GM23338 (cell line): ENCODE data around the gene RNF145. TPM values are rescaled to one million over a fixed set of nuclear protein-coding genes. Genes with fewer than 3 reads are reported as not detected.

Experiments
- ATAC-seq: fragments of 200-7000 bp; cut with Tn5 transposase; 3 replicates; pipeline ENCODE4 v1.9.1; 2020
- DNase-seq: peaks from one replicate; pipeline ENCODE4 v3.0.0-alpha.2; 2015; ENCODE audit warnings: low spot score
- H2AFZ ChIP-seq: fragments of 200-600 bp; sonication (generic); 2 replicates; pipeline ENCODE4 v1.8.0; 2016; ENCODE audit warnings: antibody characterized with exemption, mild to moderate bottlenecking, moderate library complexity
- H3F3A ChIP-seq: fragments of 200-600 bp; sonication (generic); replicated peaks from 2 replicates; pipeline ENCODE4 v1.8.0; 2017; ENCODE audit warnings: antibody characterized with exemption, mixed run types, low read depth
- H3K27ac ChIP-seq: fragments of 200-600 bp; sonication (generic); 2 replicates; pipeline ENCODE4 v1.6.1; 2016; ENCODE audit warnings: low read depth
- H3K27me3 ChIP-seq: fragments of 200-600 bp; sonication (generic); 2 replicates; pipeline ENCODE4 v1.8.0; 2016; ENCODE audit warnings: mild to moderate bottlenecking, mixed run types, moderate library complexity; ENCODE audit not compliant: insufficient read depth
- H3K36me3 ChIP-seq: fragments of 200-600 bp; sonication (generic); 2 replicates; pipeline ENCODE4 v1.8.0; 2016; ENCODE audit warnings: mild to moderate bottlenecking; ENCODE audit not compliant: insufficient read depth
- H3K4me1 ChIP-seq: fragments of 200-600 bp; sonication (generic); 2 replicates; pipeline ENCODE4 v1.8.0; 2016; ENCODE audit warnings: mild to moderate bottlenecking, moderate library complexity; ENCODE audit not compliant: insufficient read depth
- H3K4me2 ChIP-seq: fragments of 200-600 bp; sonication (generic); 2 replicates; pipeline ENCODE4 v1.7.1; 2017; ENCODE audit warnings: mixed run types
- H3K4me3 ChIP-seq: fragments of 200-600 bp; sonication (generic); 2 replicates; pipeline ENCODE4 v1.6.1; 2016; ENCODE audit warnings: mixed run types
- H3K79me2 ChIP-seq: fragments of 200-600 bp; sonication (generic); replicated peaks from 2 replicates; pipeline ENCODE4 v1.8.0; 2017; ENCODE audit warnings: mild to moderate bottlenecking; ENCODE audit not compliant: insufficient read depth
- H3K9me2 ChIP-seq: fragments of 200-600 bp; sonication (generic); 2 replicates; pipeline ENCODE4 v1.8.0; 2017; ENCODE audit not compliant: insufficient read depth
- H4K20me1 ChIP-seq: fragments of 200-600 bp; sonication (generic); replicated peaks from 2 replicates; pipeline ENCODE4 v1.8.0; 2017; ENCODE audit warnings: mild to moderate bottlenecking; ENCODE audit not compliant: insufficient read depth
- H3K27ac Mint-ChIP-seq: 2 replicates; pipeline ENCODE4 v1.8.0; 2020; ENCODE audit warnings: inconsistent platforms, mild to moderate bottlenecking, moderate library complexity, mixed read lengths
- H3K27me3 Mint-ChIP-seq: 3 replicates; pipeline ENCODE4 v1.8.0; 2022; ENCODE audit warnings: low read depth, mild to moderate bottlenecking, moderate library complexity, mixed read lengths, inconsistent platforms; ENCODE audit not compliant: insufficient read depth, poor library complexity
- H3K36me3 Mint-ChIP-seq: 3 replicates; pipeline ENCODE4 v1.8.0; 2021; ENCODE audit warnings: low read depth, mild to moderate bottlenecking, inconsistent platforms, moderate library complexity, mixed read lengths
- H3K4me1 Mint-ChIP-seq: 3 replicates; pipeline ENCODE4 v1.8.0; 2020; ENCODE audit warnings: mild to moderate bottlenecking, inconsistent platforms, mixed read lengths
- H3K4me3 Mint-ChIP-seq: 3 replicates; pipeline ENCODE4 v1.8.0; 2021; ENCODE audit warnings: moderate library complexity, mild to moderate bottlenecking, inconsistent platforms, mixed read lengths
- H3K9me3 Mint-ChIP-seq: 3 replicates; pipeline ENCODE4 v1.8.0; 2020; ENCODE audit warnings: moderate library complexity, mild to moderate bottlenecking, inconsistent platforms, mixed read lengths
- CTCF ChIP-seq, 2 experiments: fragments of 200-600 bp in 1 of 2; sonication (generic) in 1 of 2; conservative IDR thresholded peaks; 2 replicates each; pipeline versions ENCODE4 v1.5.1 to v1.6.1; 2016 to 2017; ENCODE audit warnings: antibody characterized with exemption in 2 of 2, low read depth in 2 of 2, mild to moderate bottlenecking in 2 of 2, moderate library complexity in 1 of 2
- JUNB ChIP-seq: IDR thresholded peaks from one replicate; pipeline ENCODE4 v1.6.1; 2016; ENCODE audit warnings: antibody characterized with exemption; ENCODE audit not compliant: unreplicated experiment
- ZNF114 ChIP-seq: fragments of 250-450 bp; sonication (Bioruptor Pico); IDR thresholded peaks from 2 replicates; pipeline ENCODE4 v1.5.0; 2020; ENCODE audit warnings: mild to moderate bottlenecking, moderate library complexity
- ZNF462 ChIP-seq: fragments of 250-450 bp; sonication (Bioruptor Pico); IDR thresholded peaks from 2 replicates; pipeline ENCODE4 v1.5.0; 2020; ENCODE audit warnings: mild to moderate bottlenecking, moderate library complexity
- polyA plus RNA-seq: library from polyadenylated mRNA; unstranded; fragments of >200 nt; fragmentation: Nextera tagmentation; extraction: Ambion mirVana; gene quantifications from 2 replicates; pipeline ENCODE4 v1.2.1, GENCODE V29; 2016
- total RNA-seq: library from RNA; depleted of rRNA; stranded (reverse); fragments of >200 nt; shearing (Covaris generic); gene quantifications from 2 replicates; pipeline ENCODE4 v1.2.3, GENCODE V29; 2014

Gene RNF145
- total and polyA plus RNA-seq, 2 experiments from 2014 or later, result 15.6 to 43.5 TPM

- Mint-ChIP-seq H3K27ac (no peak overlapping the region; the same call in 1 of the 2 replicates), H3K27me3 (no peaks in the 10 kb centered on the region), H3K9me3 (no peaks in the 10 kb centered on the region), H3K36me3 (peaks cover 19% of the 10 kb centered on the region; the same call in 2 of the 3 replicates), H3K4me1 (peaks cover 8% of the 10 kb centered on the region; the same call in 2 of the 3 replicates), H3K4me3 (no peak overlapping the region)
- TF ChIP-seq ZNF114, result no peak
- TF ChIP-seq JUNB, result no peak
- TF ChIP-seq CTCF (conservative IDR thresholded peaks at IDR 0.05; ENCODE audit: low read depth in 2 of 2), result no peak
- TF ChIP-seq ZNF462 (CRISPR knock-in tag), result no peak
- peaks cover 5% of the 10 kb centered on the region; the same call in 1 of the 2 replicates for H3K79me2 ChIP-seq
- H3K27me3 ChIP-seq, result no peaks in the 10 kb centered on the region
- no peaks in the 10 kb centered on the region for H3F3A ChIP-seq
- no peak overlapping the region for H3K27ac ChIP-seq
- no peak overlapping the region for H2AFZ ChIP-seq
- H3K4me3 ChIP-seq, result no peak overlapping the region
- no peaks in the 10 kb centered on the region for H3K4me1 ChIP-seq
- DNase-seq (no peak), ATAC-seq (no peak)
- no peak overlapping the region for H3K4me2 ChIP-seq
- peaks cover 8% of the 10 kb centered on the region; the same call in 1 of the 2 replicates for H4K20me1 ChIP-seq
- no peaks in the 10 kb centered on the region for H3K9me2 ChIP-seq
- no peaks in the 10 kb centered on the region for H3K36me3 ChIP-seq
Observed at GRCh38 chr5:159189310-159189709, 20.0 kb downstream of the RNF145 start.
